ENCODE data around the gene ITIH1.

DNA sequence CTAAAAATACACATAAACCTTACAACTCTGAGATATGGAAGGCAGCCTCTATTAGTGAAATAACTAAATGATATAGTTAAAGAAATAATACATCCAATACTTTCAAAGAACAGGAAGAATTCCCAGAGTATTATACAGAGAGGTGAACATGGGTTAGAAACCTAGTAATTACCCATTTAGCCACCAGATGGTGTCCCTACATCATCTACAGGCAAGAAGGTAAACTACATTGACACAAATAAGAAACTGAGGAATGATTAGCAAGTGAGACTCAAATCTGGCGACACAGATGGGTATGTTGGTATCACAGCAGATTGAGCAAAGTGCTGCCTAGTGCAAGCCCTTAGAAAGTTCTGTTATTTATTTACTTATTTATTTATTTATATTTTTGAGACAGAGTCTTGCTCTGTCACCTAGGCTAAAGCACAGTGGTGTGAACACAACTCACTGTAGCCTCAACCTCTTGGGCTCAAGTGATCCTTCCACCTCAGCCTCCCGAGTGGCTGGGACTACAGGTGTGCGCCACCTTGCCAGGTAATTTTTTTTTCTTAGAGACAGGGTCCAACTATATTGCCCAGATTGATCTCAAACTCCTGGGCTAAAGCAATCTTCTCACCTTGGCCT lies 34.9 kb upstream of the ITIH1 start:
- TF ChIP-seq, protein P1, sequence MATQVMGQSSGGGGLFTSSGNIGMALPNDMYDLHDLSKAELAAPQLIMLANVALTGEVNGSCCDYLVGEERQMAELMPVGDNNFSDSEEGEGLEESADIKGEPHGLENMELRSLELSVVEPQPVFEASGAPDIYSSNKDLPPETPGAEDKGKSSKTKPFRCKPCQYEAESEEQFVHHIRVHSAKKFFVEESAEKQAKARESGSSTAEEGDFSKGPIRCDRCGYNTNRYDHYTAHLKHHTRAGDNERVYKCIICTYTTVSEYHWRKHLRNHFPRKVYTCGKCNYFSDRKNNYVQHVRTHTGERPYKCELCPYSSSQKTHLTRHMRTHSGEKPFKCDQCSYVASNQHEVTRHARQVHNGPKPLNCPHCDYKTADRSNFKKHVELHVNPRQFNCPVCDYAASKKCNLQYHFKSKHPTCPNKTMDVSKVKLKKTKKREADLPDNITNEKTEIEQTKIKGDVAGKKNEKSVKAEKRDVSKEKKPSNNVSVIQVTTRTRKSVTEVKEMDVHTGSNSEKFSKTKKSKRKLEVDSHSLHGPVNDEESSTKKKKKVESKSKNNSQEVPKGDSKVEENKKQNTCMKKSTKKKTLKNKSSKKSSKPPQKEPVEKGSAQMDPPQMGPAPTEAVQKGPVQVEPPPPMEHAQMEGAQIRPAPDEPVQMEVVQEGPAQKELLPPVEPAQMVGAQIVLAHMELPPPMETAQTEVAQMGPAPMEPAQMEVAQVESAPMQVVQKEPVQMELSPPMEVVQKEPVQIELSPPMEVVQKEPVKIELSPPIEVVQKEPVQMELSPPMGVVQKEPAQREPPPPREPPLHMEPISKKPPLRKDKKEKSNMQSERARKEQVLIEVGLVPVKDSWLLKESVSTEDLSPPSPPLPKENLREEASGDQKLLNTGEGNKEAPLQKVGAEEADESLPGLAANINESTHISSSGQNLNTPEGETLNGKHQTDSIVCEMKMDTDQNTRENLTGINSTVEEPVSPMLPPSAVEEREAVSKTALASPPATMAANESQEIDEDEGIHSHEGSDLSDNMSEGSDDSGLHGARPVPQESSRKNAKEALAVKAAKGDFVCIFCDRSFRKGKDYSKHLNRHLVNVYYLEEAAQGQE (IDR thresholded peaks at IDR 0.05), result no peak
- TF ChIP-seq EP300 (IDR thresholded peaks at IDR 0.05), result no peak
- TF ChIP-seq, protein P2, sequence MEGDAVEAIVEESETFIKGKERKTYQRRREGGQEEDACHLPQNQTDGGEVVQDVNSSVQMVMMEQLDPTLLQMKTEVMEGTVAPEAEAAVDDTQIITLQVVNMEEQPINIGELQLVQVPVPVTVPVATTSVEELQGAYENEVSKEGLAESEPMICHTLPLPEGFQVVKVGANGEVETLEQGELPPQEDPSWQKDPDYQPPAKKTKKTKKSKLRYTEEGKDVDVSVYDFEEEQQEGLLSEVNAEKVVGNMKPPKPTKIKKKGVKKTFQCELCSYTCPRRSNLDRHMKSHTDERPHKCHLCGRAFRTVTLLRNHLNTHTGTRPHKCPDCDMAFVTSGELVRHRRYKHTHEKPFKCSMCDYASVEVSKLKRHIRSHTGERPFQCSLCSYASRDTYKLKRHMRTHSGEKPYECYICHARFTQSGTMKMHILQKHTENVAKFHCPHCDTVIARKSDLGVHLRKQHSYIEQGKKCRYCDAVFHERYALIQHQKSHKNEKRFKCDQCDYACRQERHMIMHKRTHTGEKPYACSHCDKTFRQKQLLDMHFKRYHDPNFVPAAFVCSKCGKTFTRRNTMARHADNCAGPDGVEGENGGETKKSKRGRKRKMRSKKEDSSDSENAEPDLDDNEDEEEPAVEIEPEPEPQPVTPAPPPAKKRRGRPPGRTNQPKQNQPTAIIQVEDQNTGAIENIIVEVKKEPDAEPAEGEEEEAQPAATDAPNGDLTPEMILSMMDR (IDR thresholded peaks at IDR 0.05), result peak; percentile 59
- no peak for TF ChIP-seq TP53 (CRISPR knock-in tag; IDR thresholded peaks at IDR 0.05)
- no peak for TF ChIP-seq RNF2 (IDR thresholded peaks at IDR 0.05; ENCODE audit: borderline replicate concordance, low read depth)
- TF ChIP-seq, protein P3, sequence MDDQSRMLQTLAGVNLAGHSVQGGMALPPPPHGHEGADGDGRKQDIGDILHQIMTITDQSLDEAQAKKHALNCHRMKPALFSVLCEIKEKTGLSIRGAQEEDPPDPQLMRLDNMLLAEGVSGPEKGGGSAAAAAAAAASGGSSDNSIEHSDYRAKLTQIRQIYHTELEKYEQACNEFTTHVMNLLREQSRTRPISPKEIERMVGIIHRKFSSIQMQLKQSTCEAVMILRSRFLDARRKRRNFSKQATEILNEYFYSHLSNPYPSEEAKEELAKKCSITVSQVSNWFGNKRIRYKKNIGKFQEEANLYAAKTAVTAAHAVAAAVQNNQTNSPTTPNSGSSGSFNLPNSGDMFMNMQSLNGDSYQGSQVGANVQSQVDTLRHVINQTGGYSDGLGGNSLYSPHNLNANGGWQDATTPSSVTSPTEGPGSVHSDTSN (IDR thresholded peaks at IDR 0.05), result no peak
- no peak for TF ChIP-seq CEBPB (IDR thresholded peaks at IDR 0.05)
- TF ChIP-seq MYC (IDR thresholded peaks at IDR 0.05; ENCODE audit: borderline replicate concordance, low read length), result no peak
- no peak for TF ChIP-seq ESRRA (IDR thresholded peaks at IDR 0.05; ENCODE audit: borderline replicate concordance, low read length)
- TF ChIP-seq ZFP36 (IDR thresholded peaks at IDR 0.05; ENCODE audit: borderline replicate concordance, partially characterized antibody), result no peak
- no peak for TF ChIP-seq ZSCAN20 (CRISPR knock-in tag; IDR thresholded peaks at IDR 0.05)

All from A549 (cell line).